C4-2B (cell line): Measurements from ENCODE around the gene FGF22.

Source experiments
- CTCF ChIP-seq: fragments of 450-650 bp; conservative IDR thresholded peaks from 2 replicates; pipeline ENCODE4 v1.5.1; 2017; ENCODE audit warnings: mild to moderate bottlenecking
- ZFX ChIP-seq: fragments of 450-650 bp; IDR thresholded peaks from 2 replicates; pipeline ENCODE4 v1.6.1; 2017

GRCh38 chr19:641702-642101, 2.0 kb downstream of the FGF22 start:
- TF ChIP-seq CTCF = no peak
- TF ChIP-seq ZFX = no peak
